Activated CD8-positive, alpha-beta memory T cell treated with anti-CD3 and anti-CD28 coated beads for 4 hours (primary cell): ENCODE measurements around the gene KANK2.
"Not testable (repeated sequence)": the region's sequence is repeated elsewhere in the genome, so short reads cannot be mapped to it uniquely, and the experiment has no call there.

Source experiments
- DNase-seq, 2 donors: peaks; one replicate each; pipeline ENCODE4 v3.0.0-alpha.2; 2020; ENCODE audit warnings: low read depth in 2 of 2

Gene KANK2

GRCh38 chr19:11172576-11172975 is 24.8 kb downstream of the KANK2 start:
- DNase-seq = no peak

DNA sequence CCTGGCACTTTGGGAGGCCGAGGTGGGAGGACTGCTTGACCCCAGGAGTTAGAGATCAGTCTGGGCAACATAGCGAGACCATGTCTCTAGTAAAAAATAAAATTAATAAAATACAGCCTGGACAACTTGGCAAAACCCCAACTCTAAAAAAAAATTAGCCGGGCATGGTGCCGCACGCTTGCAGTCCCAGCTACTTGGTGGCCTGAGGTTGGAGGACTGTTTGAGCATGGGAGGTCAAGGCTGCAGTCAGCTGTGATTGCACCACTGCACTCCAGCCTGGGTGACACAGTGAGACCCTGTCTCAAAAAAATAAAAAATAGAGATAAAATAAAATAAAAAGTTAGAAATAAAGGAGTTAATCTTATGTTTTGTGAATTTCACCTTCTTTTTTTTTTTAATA is 26.2 kb downstream of the KANK2 start:
- no peak for DNase-seq

DNA sequence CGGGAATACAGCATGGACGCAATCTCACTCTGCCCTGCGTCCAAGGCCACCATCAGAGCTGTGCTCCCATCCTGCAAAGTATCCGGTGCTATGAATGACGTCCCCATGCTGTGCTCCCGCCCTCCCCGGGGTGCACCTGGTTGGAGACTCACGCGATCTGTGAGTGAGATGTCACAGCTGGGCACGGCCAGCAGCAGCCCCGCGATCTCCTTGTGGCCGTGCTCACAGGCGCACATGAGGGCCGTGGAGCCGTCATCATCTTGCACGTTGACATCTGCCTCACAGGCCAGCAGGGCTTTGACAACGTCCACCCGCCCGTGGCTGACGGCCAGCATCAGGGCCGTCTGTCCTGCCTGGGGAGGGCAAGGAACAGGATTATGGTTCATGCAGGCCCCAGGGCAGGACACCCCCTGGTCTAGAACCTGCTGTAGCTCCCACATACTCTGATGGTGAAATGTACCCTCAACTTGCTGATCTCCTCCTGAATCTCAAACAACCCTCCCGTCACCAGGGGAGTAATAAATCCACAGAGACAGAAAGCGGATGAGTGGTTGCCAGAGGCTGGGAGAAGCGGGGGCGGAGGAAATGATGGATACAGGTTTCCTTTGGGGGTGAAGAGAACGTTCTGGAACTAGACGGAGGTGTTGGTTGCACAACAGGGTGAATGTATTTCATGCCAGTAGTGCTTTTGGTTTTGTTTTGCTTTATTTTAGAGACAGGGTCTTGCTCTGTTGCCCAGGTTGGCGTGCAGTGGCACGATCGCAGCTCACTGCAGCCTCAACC is 27.3 kb downstream of the KANK2 start:
- DNase-seq = no peak

GRCh38 chr19:11168568-11168967 is 28.8 kb downstream of the KANK2 start:
- DNase-seq = no peak

- DNase-seq = no peak
These were observed 30.8 kb downstream of the KANK2 start for GRCh38 chr19:11166281-11167142.

DNA sequence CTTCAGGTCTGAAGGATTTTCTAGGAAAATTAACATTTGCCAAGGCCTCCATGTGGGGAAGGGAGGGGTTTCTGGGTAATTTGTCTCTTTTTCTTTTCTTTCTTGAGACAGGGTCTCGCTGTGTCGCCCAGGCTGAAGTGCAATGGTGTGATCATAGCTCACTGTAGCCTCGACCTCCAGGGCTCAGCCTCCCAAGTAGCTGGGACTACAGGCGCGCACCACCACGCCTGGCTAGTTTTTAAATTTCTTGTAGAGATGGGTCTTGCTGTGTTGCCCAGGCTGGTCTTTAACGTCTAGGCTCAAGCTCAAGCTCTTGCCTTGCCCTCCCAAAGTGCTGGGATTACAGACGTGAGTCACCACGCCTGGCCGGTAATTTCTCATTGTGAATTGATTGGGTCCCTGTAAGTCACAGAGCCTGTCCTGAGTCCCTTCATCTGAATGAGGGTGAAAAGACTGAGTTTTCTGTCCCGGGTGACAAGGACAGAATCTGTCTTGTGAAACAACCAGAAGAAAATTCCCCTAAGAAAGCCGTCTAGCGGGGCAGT is 31.8 kb downstream of the KANK2 start:
- no peak for DNase-seq

GRCh38 chr19:11164879-11165406 is 32.4 kb downstream of the KANK2 start:
- DNase-seq = no peak

DNA sequence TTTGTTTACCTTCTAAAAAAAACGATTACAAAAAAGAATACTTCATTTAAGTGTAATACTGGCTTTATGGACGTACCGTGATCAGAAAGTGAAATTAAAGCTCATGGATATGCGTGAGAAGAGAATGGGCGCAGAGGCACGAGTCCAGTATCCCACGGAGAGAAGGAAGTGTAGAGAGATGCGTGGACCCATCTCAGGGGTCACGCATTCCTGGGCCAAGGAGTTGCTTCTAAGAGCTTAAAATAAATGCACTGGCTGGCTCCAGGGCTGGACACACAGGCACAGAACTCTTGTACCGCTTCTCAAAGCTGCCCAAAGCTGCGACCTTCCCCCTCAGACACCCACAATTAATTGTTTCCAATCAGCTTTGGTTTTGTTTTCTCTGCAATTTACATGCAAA is 33.0 kb downstream of the KANK2 start:
- DNase-seq = no peak

DNA sequence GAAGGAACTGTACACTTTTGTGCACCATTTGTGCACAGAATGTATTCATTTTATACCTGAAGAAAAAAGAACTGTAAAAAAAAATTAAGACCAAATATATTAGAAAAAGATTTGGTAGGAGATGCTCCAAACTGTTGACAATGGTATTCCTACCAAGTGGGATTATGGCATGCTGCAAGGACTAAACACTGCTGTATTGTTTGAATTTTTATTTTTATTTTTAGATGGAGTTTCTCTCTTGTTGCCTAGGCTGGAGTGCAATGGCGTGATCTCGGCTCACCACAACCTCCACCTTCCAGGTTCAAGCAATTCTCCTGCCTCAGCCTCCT is 36.9 kb downstream of the KANK2 start:
- not testable (repeated sequence) for DNase-seq

- DNase-seq = no peak
These were observed 37.5 kb downstream of the KANK2 start for GRCh38 chr19:11159598-11160439.

DNA sequence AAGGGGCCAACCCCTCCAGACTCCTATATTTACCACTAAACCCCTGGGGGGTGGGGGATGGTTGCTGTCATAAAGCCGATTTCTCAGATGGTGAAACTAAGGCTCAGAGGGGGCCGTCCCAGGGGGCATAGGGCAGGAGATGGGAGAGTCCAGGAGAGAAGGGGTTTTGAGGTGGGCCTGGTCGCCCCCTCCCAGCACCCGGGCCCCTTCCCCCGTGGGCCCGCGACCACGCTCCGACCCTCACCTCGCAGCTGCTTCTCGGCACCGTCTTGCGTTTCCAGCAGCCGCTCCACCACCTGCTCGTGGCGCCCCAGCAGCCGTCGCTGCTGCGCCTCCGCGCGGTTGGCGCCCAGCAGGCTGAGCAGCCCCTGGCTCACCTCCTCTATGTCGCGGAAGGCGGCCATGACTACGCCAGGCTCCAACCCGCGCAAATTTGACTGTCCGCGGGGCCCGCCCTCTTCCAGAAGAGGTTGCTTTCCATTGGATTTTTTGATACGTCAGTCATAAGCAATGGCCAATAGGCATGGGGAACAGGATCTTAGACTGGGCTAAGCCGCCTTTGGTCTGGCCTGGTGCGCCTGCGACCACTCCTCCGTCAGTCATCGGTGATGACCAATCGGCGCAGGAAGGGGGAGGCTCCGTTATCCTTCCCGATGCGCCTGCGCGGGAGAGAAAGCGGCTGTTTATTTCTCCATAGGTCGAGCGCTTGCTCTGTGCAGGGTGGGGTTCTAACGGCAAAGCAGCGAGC is 41.8 kb downstream of the KANK2 start, which contains the start of gene SPC24:
TSS of gene SPC24 (minus strand) at position 410 of the 748 bp plus-strand sequence. CDS start at position 404, 6 bp downstream.
- DNase-seq = peak; percentile 80 to 83

GRCh38 chr19:11154683-11155047 is 42.7 kb downstream of the KANK2 start:
- no peak for DNase-seq

DNA sequence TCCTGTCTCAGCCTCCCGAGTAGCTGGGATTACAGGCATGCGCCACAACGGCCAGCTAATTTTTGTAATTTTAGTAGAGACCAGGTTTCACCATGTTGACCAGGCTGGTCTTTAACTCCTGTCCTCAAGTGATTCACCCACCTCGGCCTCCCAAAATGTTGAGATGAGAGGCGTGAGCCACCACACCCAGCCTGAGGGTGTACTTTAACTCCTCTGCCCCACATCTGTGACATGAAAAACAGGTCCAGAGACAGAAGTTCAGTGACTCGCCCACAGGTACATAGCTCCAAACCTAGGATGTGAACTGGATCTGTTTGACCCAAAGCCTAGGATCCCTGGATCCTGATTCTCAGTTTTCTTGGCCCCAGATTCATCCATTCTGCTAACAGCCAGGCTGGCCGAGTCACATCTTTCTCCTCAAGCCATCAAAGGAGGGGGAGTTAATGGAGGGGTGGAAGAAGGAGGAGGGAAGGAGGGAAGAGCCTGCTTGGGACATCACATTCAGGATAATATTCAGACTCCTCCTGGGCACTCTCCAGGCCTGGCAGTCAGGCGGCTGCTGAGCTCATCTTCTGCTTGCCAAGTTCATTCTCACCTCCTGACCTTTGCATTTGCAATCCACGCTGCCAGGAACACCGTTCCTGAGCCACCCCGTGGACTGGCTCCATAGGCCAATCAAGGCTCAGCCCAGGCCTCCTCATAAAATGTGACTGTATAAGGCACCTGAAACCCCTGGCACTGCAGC is 44.9 kb downstream of the KANK2 start:
- no peak for DNase-seq

DNA sequence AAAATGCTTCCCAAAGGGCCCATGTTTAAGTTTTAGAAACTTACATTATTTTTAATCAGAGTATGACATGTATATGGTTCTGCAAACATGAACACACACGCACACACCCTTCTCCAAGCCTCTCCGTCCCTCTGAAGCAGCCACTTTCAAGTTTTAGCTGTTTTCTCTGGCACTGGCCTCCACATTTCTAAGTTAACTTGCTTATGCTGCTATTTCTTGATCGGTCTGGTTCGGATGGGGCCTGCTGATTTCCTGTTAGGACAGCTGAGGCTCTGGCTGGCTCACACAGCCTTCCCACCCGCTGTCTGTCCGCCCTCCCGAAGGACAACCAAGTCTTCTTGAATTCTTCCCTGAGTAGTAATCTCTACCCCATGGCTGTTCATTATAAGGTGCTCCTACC is 46.2 kb downstream of the KANK2 start:
- no peak for DNase-seq

- no peak for DNase-seq
These were observed 49.3 kb downstream of the KANK2 start for GRCh38 chr19:11148001-11148400.

- no peak for DNase-seq
These were observed 51.8 kb downstream of the KANK2 start for GRCh38 chr19:11145536-11145924.

- no peak for DNase-seq
These were observed 54.7 kb downstream of the KANK2 start for GRCh38 chr19:11142528-11143171.

DNA sequence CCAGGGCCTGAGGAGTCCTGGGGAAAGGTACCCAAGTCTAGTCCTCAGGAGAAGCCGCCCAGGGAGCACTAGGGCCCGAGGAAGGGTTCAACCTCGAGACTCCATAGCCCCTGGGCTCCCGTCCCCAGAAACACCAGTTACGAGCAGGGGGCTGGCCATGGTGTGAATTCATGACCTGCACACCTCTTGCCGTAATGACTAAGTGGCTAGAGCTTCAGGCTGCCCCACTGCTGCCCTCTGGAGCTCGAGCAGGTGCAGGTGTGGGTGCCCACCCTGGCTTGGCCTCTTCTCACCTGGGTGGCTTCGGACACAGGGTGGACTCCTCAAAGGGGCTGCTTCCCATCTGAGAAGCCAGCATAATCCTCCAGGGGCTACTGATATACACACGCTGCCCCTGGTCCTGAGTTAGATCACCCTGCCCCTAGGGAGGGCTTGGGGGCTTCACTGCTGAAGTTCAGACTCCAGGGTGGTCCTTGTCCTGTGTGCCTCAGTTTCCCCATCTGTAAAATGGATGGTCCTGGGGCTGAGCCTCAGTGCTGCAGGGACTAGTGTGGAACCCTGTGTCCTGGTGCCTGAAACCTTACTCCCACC is 55.3 kb downstream of the KANK2 start:
- DNase-seq = no peak

GRCh38 chr19:11140896-11141295 is 56.4 kb downstream of the KANK2 start:
- DNase-seq = no peak
